ENCODE results near the gene PDILT.

DNA sequence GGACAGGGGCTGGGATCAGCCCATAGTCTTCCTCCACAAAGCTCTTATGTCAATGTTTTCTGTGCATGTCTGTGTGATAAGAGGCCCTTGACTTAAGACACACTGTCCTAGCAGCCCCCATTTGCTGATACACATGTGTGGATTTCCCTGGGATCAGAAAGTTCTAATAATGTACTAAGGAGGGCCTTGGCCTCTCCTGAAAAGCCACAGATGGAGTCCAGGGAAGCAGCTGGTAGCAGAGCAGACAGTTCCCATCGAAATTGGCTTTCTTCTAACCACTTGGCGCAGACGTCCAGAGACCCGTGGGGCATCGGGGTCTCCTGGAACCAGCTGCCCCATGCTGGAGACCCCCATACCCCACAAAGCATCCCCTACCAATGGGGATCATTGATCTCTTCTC lies 72.9 kb downstream of the PDILT start:
- TF ChIP-seq POLR2AphosphoS5 (IDR thresholded peaks at IDR 0.05; ENCODE audit: borderline replicate concordance, low read depth, low read length) (no peak), EZH2 (IDR thresholded peaks at IDR 0.05) (no peak)

All from SK-N-MC (cell line).